GM12873 (cell line): Measurements from ENCODE around the gene TLR6.

Experiments used
- CTCF ChIP-seq: IDR thresholded peaks from 2 replicates; pipeline ENCODE4 v1.5.1; 2012; ENCODE audit warnings: low read depth, mild to moderate bottlenecking, moderate library complexity, low read length, control low read depth; ENCODE audit not compliant: insufficient read depth; ENCODE audit errors: missing control alignments

The TLR6 gene

DNA sequence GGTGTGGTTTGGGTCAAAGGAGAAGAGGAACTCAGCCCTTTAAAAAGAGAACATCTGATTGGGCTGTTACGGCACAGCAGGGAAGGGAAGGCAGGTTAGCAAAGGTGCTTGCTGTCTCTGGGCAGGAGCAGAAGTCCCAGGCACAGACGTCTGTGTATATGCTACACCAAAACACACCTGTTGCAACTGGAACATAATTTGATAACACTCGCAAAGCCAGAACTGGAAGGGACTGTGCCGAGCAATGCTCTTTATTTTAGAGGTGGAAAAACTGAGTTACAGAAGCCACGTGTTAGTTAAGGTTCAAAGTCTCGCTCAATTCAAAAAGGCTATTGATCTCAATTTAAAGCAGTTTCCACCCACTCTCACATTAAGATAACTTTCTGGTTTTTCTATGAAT lies 8.8 kb upstream of the TLR6 start:
- TF ChIP-seq CTCF = no peak

- no peak for TF ChIP-seq CTCF
These were observed 5.2 kb upstream of the TLR6 start for GRCh38 chr4:38861791-38862190.

DNA sequence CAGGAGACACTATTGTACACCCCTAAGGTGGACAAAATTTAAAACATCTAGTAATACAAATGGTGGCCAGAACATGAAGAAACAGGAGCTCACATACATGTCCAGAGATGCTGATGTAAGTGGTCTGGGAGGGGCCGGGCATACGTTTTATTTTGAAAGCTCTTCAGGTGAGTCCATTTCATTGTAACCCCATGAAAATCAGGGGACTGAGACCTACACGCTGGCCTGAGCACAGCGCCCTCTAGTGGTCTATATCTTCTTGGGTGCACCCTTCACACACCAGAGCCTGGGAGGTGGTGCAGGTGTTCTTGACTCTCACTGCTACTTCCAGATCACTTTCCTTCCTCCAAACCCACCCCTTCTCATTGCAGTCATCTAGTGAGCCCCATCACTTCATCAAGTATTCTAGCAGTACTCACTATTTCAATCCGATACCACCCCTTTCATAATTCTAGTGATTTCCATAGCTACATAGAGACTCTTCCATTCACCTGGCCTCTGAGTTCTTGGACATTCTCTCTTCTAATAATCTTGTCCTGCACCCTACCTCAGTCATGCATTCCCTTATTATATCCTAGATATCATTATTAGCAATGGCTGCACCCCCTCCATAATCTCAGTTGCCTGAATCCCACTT lies 4.3 kb upstream of the TLR6 start:
- peak; percentile 91 for TF ChIP-seq CTCF

GRCh38 chr4:38859501-38859900 lies 2.9 kb upstream of the TLR6 start:
- no peak for TF ChIP-seq CTCF

- no peak for TF ChIP-seq CTCF
These were observed 1.4 kb upstream of the TLR6 start for GRCh38 chr4:38858097-38858420.

- TF ChIP-seq CTCF = no peak
These were observed 908 bp upstream of the TLR6 start for GRCh38 chr4:38857354-38858096.

DNA sequence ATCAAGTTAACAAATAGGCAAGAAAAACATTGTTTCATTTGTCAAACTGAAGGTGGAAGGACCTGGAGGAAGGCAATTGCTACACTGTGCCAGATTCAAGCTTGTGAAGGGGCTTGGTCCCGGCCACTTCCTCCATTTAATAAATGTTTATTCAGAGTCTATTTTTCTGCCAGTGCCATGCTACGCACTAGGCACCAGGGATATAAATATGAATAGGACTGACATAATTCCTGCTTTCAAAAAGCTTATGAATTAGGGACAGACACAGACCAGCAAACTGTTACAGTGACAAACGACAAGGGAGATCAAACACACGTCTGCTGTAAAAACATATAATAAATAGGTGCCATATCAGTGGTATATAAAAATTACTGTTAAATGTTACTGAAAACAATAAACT lies 571 bp downstream of the TLR6 start:
- TF ChIP-seq CTCF = no peak

DNA sequence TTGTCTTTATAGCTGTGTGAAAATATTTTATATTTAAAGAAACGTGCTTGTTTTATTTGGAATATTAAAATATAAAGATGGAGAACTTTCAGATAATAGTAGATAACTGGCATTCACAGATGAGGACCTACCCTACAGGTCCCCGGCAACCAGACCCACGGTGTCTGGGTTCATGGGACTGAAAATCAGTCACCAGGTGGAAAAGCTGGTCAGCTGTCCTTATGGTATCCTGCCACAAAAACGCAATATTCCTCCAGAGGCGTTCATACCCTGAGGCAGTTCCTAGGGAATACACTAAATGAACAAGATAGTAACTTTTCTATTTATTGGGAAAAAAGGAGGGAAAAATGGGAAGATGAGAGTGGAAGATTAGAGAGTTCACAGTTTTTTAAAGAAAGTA lies 1.2 kb downstream of the TLR6 start:
- TF ChIP-seq CTCF = no peak
